ENCODE data around the gene FAAH2. TPM values are rescaled to one million over a fixed set of nuclear protein-coding genes. Genes with fewer than 3 reads are reported as not detected.
"Not testable (repeated sequence)": the region's sequence is repeated elsewhere in the genome, so short reads cannot be mapped to it uniquely, and the experiment has no call there.

The FAAH2 gene
- total RNA-seq, 1 experiment from 2014 or later = 6.4 TPM

DNA sequence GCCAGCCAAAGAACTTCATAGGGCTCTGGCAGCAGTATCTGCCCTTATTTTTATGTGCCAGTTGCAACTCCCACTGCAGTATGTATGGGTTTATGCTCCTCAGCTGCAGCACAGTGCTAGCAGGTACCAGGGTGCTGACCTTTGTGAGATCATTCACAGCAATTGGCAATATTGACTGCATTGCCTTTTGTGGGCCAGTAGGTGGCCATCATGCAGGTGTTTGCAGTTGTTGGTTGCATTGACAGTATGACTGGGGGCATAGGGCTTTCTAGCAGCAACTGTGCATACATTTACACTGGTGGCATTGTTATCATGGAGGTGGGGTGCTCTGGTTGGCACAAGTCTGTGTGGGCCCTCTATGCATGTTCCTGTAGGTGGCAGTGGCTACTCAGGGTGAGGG lies 42.5 kb downstream of the FAAH2 start:
- H4K91ac ChIP-seq (ENCODE audit: insufficient read length, low read depth, low read length) = no peak overlapping the region
- H3K9ac ChIP-seq (ENCODE audit: extremely low read depth, insufficient read length, low read length) = no peak overlapping the region
- no peak overlapping the region for H2AK5ac ChIP-seq (ENCODE audit: insufficient read length, low read length)
- H2BK5ac ChIP-seq (ENCODE audit: insufficient read length, low read length) = no peak overlapping the region
- TF ChIP-seq, protein P1, sequence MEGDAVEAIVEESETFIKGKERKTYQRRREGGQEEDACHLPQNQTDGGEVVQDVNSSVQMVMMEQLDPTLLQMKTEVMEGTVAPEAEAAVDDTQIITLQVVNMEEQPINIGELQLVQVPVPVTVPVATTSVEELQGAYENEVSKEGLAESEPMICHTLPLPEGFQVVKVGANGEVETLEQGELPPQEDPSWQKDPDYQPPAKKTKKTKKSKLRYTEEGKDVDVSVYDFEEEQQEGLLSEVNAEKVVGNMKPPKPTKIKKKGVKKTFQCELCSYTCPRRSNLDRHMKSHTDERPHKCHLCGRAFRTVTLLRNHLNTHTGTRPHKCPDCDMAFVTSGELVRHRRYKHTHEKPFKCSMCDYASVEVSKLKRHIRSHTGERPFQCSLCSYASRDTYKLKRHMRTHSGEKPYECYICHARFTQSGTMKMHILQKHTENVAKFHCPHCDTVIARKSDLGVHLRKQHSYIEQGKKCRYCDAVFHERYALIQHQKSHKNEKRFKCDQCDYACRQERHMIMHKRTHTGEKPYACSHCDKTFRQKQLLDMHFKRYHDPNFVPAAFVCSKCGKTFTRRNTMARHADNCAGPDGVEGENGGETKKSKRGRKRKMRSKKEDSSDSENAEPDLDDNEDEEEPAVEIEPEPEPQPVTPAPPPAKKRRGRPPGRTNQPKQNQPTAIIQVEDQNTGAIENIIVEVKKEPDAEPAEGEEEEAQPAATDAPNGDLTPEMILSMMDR (conservative IDR thresholded peaks at IDR 0.05) = peak; percentile 56
- no peak overlapping the region for H3K56ac ChIP-seq (ENCODE audit: insufficient read length, low read depth, low read length)
- H2BK15ac ChIP-seq (ENCODE audit: low read depth, low read length) = no peak overlapping the region
- H3K4me1 ChIP-seq (ENCODE audit: insufficient read depth, low read length) = no peaks in the 10 kb centered on the region
- no peak overlapping the region for H2AFZ ChIP-seq (ENCODE audit: low read length)
- no peak overlapping the region for H4K8ac ChIP-seq (replicated peaks; ENCODE audit: insufficient read length, low read depth, low read length)
- no peak overlapping the region for H2BK20ac ChIP-seq (ENCODE audit: low read depth, low read length, poor library complexity, severe bottlenecking)
- H3T11ph ChIP-seq (ENCODE audit: low read length) = no peak overlapping the region
- Mint-ChIP-seq H3K27ac (no peak overlapping the region), H3K27me3 (ENCODE audit: low read depth) (no peaks in the 10 kb centered on the region), H3K4me1 (no peaks in the 10 kb centered on the region), H3K36me3 (ENCODE audit: insufficient read depth in 1 of 3, low read depth in 3 of 3) (peaks cover 26 to 38% (median 27%) of the 10 kb centered on the region in 3 experiments), H3K9me3 (peaks cover 60 to 67% of the 10 kb centered on the region in 2 experiments), H3K4me3 (no peak overlapping the region)
- H3K14ac ChIP-seq (ENCODE audit: insufficient read depth, low read length) = no peak overlapping the region
- H3K27me3 ChIP-seq (ENCODE audit: insufficient read depth, low read length) = no peaks in the 10 kb centered on the region
- H3K4me2 ChIP-seq (ENCODE audit: insufficient read depth, insufficient read length, low read length) = no peak overlapping the region
- H3K79me2 ChIP-seq (ENCODE audit: insufficient read depth, low read length) = no peaks in the 10 kb centered on the region
- no peak overlapping the region for H3K27ac ChIP-seq (ENCODE audit: insufficient read length, low read depth, low read length)
- no peak overlapping the region for H2BK120ac ChIP-seq (ENCODE audit: low read depth, low read length, poor library complexity, severe bottlenecking)
- no peak overlapping the region for H2BK12ac ChIP-seq (ENCODE audit: insufficient read length, low read depth, low read length)
- H3K18ac ChIP-seq (ENCODE audit: insufficient read length, low read depth, low read length) = no peak overlapping the region
- H4K5ac ChIP-seq (ENCODE audit: insufficient read length, low read depth, low read length) = no peak overlapping the region
- H3K4ac ChIP-seq (ENCODE audit: low read depth, low read length) = no peak overlapping the region
- no peak overlapping the region for H3K23ac ChIP-seq (ENCODE audit: insufficient read length, low read depth, low read length)
- H3K9me3 ChIP-seq (ENCODE audit: control insufficient read depth, low read depth, low read length) = peaks cover 29% of the 10 kb centered on the region
- no peaks in the 10 kb centered on the region for H3K79me1 ChIP-seq (ENCODE audit: insufficient read depth, low read depth, low read length, poor library complexity, severe bottlenecking)
- H4K20me1 ChIP-seq (ENCODE audit: control insufficient read depth, insufficient read depth, insufficient read length) = no peaks in the 10 kb centered on the region
- DNase-seq = no peak
- no peaks in the 10 kb centered on the region for H3K23me2 ChIP-seq (ENCODE audit: insufficient read length, low read depth, low read length, poor library complexity, severe bottlenecking)

DNA sequence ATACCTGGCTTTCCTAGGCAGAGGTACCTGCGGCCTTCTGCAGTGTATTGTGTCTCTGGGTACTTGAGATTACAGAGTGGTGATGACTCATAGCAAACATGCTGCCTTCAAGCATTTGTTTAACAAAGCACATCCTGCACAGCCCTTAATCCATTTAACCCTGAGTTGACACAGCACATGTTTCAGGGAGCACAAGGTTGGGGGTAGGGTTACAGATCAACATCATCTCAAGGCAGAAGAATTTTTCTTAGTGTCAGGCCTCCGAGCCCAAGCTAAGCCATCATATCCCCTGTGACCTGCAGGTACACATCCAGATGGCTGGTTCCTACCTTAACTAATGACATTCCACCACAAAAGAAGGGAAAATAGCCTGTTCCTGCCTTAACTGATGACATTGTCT lies 49.3 kb downstream of the FAAH2 start:
- H3K9me3 ChIP-seq (ENCODE audit: control insufficient read depth, low read depth, low read length); H3K56ac ChIP-seq (ENCODE audit: insufficient read length, low read depth, low read length); H3K27me3 Mint-ChIP-seq (ENCODE audit: low read depth); H2AFZ ChIP-seq (ENCODE audit: low read length); H2BK120ac ChIP-seq (ENCODE audit: low read depth, low read length, poor library complexity, severe bottlenecking); H3K79me2 ChIP-seq (ENCODE audit: insufficient read depth, low read length); H4K20me1 ChIP-seq (ENCODE audit: control insufficient read depth, insufficient read depth, insufficient read length); H2AK5ac ChIP-seq (ENCODE audit: insufficient read length, low read length); H3K9ac ChIP-seq (ENCODE audit: extremely low read depth, insufficient read length, low read length); H3T11ph ChIP-seq (ENCODE audit: low read length); H3K4me2 ChIP-seq (ENCODE audit: insufficient read depth, insufficient read length, low read length); H2BK5ac ChIP-seq (ENCODE audit: insufficient read length, low read length); H3K4ac ChIP-seq (ENCODE audit: low read depth, low read length); H2BK20ac ChIP-seq (ENCODE audit: low read depth, low read length, poor library complexity, severe bottlenecking); H3K4me3 Mint-ChIP-seq; H4K91ac ChIP-seq (ENCODE audit: insufficient read length, low read depth, low read length); H2BK12ac ChIP-seq (ENCODE audit: insufficient read length, low read depth, low read length); H4K8ac ChIP-seq (replicated peaks; ENCODE audit: insufficient read length, low read depth, low read length); H3K4me1 ChIP-seq (ENCODE audit: insufficient read depth, low read length); H3K18ac ChIP-seq (ENCODE audit: insufficient read length, low read depth, low read length); H3K14ac ChIP-seq (ENCODE audit: insufficient read depth, low read length); H3K23me2 ChIP-seq (ENCODE audit: insufficient read length, low read depth, low read length, poor library complexity, severe bottlenecking); H3K79me1 ChIP-seq (ENCODE audit: insufficient read depth, low read depth, low read length, poor library complexity, severe bottlenecking); H2BK15ac ChIP-seq (ENCODE audit: low read depth, low read length); H3K27me3 ChIP-seq (ENCODE audit: insufficient read depth, low read length); H3K23ac ChIP-seq (ENCODE audit: insufficient read length, low read depth, low read length): not testable (repeated sequence)
- Mint-ChIP-seq H3K27ac (peak overlapping the region in 1 of 3 experiments; percentile 91; a peak in 3 of 7 replicates), H3K4me1 (peaks cover 16 to 32% of the 10 kb centered on the region in 2 experiments), H3K36me3 (ENCODE audit: insufficient read depth in 1 of 3, low read depth in 3 of 3) (peaks cover 18 to 44% (median 34%) of the 10 kb centered on the region in 3 experiments), H3K9me3 (peaks cover 85 to 87% of the 10 kb centered on the region in 2 experiments)
- DNase-seq = peak; percentile 61
- H3K27ac ChIP-seq (ENCODE audit: insufficient read length, low read depth, low read length) = peak overlapping the region; percentile 88
- WGBS (ENCODE audit: extremely low coverage, insufficient read length, low lambda C conversion rate) = no CpG with 5 or more reads among the region's 2 CpGs
- H4K5ac ChIP-seq (ENCODE audit: insufficient read length, low read depth, low read length) = peak overlapping the region; percentile 82

All from H9 (cell line).